ENCODE data around the gene KRTAP4-11. TPM values are rescaled to one million over a fixed set of nuclear protein-coding genes. Genes with fewer than 3 reads are reported as not detected.
"Not testable (repeated sequence)": the region's sequence is repeated elsewhere in the genome, so short reads cannot be mapped to it uniquely, and the experiment has no call there.

KRTAP4-11 gene
- total RNA-seq, 1 donor from 2014 or later: not detected

DNA sequence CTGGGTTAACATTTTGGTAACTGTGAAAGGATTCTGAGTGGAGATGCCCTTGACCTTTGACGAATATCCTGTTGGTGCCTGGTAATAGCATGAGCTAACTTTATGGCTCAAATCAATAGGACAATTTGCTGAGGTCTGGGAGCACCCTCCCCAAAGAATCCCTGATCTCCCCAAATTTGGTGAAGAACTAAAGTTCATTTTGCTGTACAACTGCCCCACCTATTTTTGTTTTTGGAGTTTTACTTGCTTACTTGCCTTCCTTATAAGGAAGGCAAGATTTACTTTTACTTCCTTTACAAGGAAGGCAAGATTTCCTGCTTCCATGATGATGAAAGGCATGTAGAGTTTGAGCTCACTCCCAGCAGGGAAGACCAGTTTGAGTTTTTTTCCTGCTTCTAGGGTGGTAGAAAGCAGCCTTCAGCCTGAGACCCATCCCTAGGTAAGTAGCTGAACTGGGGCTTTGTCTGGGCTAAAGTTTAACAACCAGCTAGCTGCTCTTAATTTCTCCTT is 10.2 kb downstream of the KRTAP4-11 start:
- H3K27me3 Mint-ChIP-seq (ENCODE audit: low read depth): peaks cover 12% of the 10 kb centered on the region
- no peak overlapping the region for H3K4me3 Mint-ChIP-seq
- no peak for DNase-seq (ENCODE audit: low read depth, low spot score)
- H3K9me3 Mint-ChIP-seq: peaks cover 5% of the 10 kb centered on the region
- TF ChIP-seq, protein P1, sequence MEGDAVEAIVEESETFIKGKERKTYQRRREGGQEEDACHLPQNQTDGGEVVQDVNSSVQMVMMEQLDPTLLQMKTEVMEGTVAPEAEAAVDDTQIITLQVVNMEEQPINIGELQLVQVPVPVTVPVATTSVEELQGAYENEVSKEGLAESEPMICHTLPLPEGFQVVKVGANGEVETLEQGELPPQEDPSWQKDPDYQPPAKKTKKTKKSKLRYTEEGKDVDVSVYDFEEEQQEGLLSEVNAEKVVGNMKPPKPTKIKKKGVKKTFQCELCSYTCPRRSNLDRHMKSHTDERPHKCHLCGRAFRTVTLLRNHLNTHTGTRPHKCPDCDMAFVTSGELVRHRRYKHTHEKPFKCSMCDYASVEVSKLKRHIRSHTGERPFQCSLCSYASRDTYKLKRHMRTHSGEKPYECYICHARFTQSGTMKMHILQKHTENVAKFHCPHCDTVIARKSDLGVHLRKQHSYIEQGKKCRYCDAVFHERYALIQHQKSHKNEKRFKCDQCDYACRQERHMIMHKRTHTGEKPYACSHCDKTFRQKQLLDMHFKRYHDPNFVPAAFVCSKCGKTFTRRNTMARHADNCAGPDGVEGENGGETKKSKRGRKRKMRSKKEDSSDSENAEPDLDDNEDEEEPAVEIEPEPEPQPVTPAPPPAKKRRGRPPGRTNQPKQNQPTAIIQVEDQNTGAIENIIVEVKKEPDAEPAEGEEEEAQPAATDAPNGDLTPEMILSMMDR (conservative IDR thresholded peaks at IDR 0.05): no peak
- H3K36me3 Mint-ChIP-seq (ENCODE audit: low read depth): peaks cover 3% of the 10 kb centered on the region
- H3K4me1 Mint-ChIP-seq: no peaks in the 10 kb centered on the region
- H3K27ac Mint-ChIP-seq (ENCODE audit: unreplicated experiment): no peak overlapping the region

DNA sequence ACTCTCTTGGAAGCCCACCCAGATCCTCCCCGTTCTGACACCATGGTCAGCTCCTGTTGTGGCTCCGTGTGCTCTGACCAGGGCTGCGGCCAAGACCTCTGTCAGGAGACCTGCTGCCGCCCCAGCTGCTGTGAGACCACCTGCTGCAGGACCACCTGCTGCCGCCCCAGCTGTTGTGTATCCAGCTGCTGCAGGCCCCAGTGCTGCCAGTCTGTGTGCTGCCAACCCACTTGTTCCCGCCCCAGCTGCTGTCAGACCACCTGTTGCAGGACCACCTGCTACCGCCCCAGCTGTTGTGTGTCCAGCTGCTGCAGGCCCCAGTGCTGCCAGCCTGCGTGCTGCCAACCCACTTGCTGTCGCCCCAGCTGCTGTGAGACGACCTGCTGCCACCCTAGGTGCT is 12.8 kb downstream of the KRTAP4-11 start, which contains the start of gene KRTAP4-9:
Gene KRTAP4-9 (plus strand): TSS at position 43 of the 400 bp plus-strand sequence. CDS start 0 bp downstream, at position 43.
- not testable (repeated sequence) for H3K27ac Mint-ChIP-seq (ENCODE audit: unreplicated experiment); H3K4me3 Mint-ChIP-seq; H3K36me3 Mint-ChIP-seq (ENCODE audit: low read depth); DNase-seq (ENCODE audit: low read depth, low spot score); H3K9me3 Mint-ChIP-seq; H3K4me1 Mint-ChIP-seq
- peaks cover 12% of the 10 kb centered on the region for H3K27me3 Mint-ChIP-seq (ENCODE audit: low read depth)

DNA sequence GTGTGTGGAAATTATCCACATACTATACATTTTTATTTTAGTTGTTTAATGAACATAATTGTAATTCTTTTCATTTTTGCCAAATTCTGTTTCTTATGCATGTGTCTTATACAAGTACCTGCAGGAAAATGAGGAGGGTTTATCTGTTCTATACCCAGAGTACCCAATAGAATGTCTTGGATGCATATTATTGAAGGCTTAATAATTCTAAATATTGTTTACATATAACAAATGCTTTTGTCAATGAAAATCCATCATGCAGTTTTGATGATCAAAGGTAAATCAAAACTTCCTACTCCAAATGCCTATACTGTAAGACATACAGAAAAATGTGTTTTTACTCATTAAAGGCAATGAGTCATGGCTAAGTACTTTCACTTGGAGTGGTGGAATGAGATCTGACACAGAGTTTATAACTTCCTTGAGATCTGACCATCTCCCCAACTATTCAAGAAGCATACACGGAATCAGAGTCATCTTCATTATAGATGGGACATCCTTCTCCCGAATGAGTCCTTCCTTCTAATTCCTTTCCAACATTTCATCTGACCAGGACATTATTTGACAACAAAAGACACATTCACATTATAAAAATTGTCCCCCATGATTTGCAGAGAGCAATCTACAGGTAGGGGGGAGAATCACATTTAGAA is 13.7 kb downstream of the KRTAP4-11 start:
- H3K27ac Mint-ChIP-seq (ENCODE audit: unreplicated experiment); DNase-seq (ENCODE audit: low read depth, low spot score); H3K4me3 Mint-ChIP-seq; H3K36me3 Mint-ChIP-seq (ENCODE audit: low read depth); H3K9me3 Mint-ChIP-seq; H3K4me1 Mint-ChIP-seq: not testable (repeated sequence)
- peaks cover 17% of the 10 kb centered on the region for H3K27me3 Mint-ChIP-seq (ENCODE audit: low read depth)

DNA sequence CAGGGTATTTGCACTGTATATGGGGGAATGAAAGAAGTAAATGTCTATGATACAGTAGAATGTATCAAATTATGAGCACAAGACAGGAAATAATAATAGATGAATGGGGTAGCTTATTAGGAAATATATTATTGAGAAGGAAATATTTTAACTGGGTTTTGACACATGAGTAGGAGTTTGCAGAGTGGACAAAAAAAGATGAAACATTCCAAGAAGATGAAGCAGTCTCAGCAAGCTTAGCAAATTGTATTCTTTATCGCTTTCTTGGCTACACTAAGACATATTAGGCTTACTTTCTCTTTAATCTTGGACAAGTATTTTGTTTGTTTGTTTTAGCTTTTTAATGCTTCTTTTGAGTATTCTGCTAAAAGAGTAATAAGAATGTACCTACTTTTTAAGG is 14.3 kb downstream of the KRTAP4-11 start:
- Mint-ChIP-seq H3K9me3 (peaks cover 2% of the 10 kb centered on the region), H3K36me3 (ENCODE audit: low read depth) (no peaks in the 10 kb centered on the region), H3K27ac (ENCODE audit: unreplicated experiment) (no peak overlapping the region), H3K27me3 (ENCODE audit: low read depth) (peaks cover 17% of the 10 kb centered on the region), H3K4me3 (no peak overlapping the region), H3K4me1 (no peaks in the 10 kb centered on the region)
- TF ChIP-seq, protein P1 (conservative IDR thresholded peaks at IDR 0.05): no peak
- no peak for DNase-seq (ENCODE audit: low read depth, low spot score)

DNA sequence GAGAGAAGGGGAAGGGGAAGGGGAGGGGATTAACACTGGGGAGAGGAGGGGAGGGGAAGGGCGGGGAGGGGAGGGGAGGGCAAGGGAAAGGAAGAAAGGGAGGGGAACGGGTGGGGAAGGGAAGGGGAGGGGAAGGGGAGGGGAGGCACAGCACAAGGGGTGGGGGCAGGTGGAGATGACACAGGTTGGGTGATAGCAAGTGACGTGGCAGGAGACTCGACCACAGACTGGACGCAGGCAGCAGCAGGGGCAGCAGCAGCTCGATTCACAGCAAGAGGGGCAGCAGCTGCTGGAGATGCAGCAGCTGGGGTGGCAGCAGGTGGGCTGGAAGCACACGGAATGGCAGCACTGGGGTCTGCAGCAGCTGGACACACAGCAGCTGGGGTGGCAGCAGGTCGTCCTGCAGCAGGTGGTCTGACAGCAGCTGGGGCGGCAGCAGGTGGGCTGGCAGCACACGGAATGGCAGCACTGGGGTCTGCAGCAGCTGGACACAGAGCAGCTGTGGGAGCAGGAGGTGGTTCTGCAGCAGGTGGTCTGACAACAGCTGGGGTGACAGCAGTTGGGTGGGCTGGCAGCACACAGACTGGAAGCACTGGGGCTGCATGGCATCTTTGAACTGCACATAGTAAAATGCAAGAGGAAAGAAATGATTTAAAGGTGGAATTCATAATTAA is 16.4 kb downstream of the KRTAP4-11 start, which contains the start of gene KRTAP4-16:
Gene KRTAP4-16 (minus strand): TSS at position 624 of the 674 bp plus-strand sequence. CDS start 0 bp downstream, at position 624.
- Mint-ChIP-seq H3K27me3 (ENCODE audit: low read depth) (peaks cover 27% of the 10 kb centered on the region), H3K36me3 (ENCODE audit: low read depth) (no peaks in the 10 kb centered on the region), H3K9me3 (no peaks in the 10 kb centered on the region), H3K4me3 (no peak within 1 kb of the TSS), H3K27ac (ENCODE audit: unreplicated experiment) (no peak within 1 kb of the TSS), H3K4me1 (no peaks in the 10 kb centered on the region)
- no peak for DNase-seq (ENCODE audit: low read depth, low spot score)
- TF ChIP-seq, protein P1 (conservative IDR thresholded peaks at IDR 0.05): no peak

DNA sequence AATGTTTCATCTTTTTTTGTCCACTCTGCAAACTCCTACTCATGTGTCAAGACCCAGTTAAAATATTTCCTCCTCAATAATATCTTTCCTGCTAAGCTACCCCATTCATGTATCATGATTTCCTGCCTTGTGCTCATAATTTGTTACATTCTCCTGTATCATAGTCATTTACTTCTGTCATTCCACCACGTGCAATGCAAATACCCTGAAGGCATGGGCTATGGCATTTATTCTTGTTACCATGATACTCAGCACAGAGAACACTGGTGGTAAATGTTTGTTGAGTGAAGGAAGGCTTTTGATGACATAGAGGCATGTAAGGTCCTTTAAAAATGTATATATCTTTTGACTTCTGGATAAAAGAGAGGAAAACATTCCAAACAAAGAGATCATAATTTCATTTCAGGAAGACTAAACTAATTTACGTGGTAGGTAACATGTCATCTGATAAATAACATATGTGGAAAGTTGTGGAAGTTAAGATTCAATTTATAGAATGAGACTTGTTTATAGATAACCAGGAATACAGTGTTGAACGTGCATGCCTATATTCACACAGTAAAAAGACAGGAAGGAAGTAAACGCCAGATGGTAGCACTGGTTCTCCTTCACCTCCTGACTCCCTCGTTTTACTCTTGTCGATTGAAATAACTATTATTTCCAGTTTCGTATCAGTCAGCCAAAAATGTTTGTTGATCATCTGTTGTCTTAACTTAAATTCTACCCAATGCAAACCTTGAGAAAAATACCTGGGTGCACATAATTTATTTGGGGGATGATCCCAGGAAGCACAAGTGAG is 18.3 kb downstream of the KRTAP4-11 start:
- H3K27ac Mint-ChIP-seq (ENCODE audit: unreplicated experiment); DNase-seq (ENCODE audit: low read depth, low spot score); H3K9me3 Mint-ChIP-seq; H3K4me1 Mint-ChIP-seq; H3K4me3 Mint-ChIP-seq; H3K36me3 Mint-ChIP-seq (ENCODE audit: low read depth): not testable (repeated sequence)
- peaks cover 30% of the 10 kb centered on the region for H3K27me3 Mint-ChIP-seq (ENCODE audit: low read depth)
